ENCODE data around the gene C6orf62.
"Not testable (repeated sequence)": the region's sequence is repeated elsewhere in the genome, so short reads cannot be mapped to it uniquely, and the experiment has no call there.

Gene C6orf62

DNA sequence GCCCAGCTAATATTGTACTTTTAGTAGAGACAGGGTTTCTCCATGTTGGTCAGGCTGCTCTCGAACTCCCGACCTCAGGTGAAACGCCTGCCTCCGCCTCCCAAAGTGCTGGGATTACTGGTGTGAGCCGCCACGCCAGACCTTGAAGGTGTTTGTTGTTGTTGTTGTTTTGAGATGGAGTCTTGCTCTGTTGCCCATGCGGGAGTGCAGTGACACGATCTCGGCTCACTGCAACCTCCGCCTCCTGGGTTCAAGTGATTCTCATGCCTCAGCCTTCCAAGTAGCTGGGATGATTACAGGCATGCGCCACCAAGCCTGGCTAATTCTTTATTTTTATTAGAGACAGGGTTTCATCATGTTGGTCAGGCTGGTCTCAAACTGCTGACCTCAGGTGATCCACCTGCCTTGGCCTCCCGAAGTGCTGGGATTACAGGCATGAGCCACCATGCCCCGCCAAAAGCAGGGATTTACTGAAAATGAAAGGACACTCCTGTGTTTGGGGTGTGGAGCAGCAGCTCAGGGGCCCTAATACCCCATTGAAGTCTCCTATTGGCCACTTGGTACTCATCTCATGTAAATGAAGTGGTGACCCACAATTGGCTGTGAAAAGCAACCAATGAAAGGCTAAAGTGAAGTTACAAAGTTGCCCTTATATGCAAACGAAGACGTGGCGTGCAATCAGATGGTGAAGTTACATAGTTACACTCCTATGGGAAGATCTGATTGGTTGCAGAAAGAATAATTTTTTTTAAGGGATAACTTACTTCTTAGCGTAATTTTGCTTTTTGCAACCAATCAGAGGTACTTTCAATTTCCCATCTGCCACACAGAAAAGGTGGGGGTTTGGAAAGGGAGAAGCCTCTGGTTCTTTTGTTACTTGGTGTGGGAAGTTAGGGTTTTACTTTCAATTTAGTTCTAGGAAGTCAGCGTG, 50.6 kb downstream of the C6orf62 start:
- DNase-seq (ENCODE audit: low read depth in 2 of 2) = not testable (repeated sequence)

DNA sequence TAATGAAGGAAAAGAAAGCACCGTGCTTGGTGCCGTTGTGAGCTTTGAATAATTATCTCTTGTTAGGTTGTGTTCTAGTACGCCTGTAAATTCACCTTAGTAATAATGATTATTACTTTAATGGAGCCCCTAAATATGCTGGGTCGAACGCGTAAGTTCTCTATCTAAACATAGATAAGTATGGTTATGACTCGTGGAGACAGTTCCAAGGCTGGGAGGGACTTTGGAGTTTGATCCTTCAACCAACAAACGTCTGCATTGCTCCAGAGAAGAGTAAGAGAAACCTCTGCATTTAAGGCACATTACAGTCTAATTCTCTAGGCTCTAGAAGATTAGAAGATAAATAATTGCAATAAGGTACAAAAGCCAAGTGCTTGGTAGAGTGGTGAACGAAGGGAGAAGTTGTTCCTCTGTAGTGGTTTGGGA, 51.6 kb downstream of the C6orf62 start:
- DNase-seq (ENCODE audit: low read depth in 2 of 2) = no peak

DNA sequence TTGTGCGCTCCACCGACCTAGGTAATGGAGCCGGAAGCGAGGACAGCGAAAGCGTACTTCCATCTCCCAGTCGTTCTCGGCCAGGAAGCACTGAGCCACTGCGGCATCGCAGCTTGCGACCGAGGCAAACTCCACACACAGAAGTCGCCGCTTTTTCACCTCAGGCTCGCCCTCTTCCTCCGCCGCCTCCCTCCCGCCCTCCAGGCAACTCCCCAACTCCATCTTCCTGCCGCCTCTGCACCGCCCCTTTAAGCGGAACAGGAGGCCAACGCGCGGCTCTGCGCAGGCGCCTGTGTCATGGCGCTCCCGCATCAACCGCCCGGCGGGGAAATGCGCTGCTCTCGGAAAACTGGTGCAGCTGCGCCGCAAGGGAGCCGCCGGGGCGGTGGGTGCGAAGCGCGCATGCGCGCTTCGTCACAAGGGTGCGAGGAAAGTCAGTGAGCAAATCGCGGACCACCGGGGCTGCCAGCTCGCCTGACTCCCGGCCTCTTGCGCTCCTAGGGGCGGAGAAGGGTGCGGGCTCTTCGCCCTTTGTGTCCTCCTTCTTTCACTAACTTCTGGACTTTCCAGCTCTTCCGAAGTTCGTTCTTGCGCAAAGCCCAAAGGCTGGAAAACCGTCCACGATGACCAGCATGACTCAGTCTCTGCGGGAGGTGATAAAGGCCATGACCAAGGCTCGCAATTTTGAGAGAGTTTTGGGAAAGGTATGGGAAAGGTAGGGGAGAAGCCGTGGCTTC, 52.1 kb downstream of the C6orf62 start, which contains the start of the genes ACOT13 and TDP2:
Gene ACOT13, plus strand, starts transcription at position 437 of the 737 bp plus-strand sequence. Its CDS starts 187 bp downstream, at position 624.
Gene TDP2, minus strand, starts transcription at position 259 of the 737 bp plus-strand sequence. Its CDS starts 37 bp downstream, at position 222.
- peak; percentile 92 to 93 for DNase-seq (ENCODE audit: low read depth in 2 of 2)

DNA sequence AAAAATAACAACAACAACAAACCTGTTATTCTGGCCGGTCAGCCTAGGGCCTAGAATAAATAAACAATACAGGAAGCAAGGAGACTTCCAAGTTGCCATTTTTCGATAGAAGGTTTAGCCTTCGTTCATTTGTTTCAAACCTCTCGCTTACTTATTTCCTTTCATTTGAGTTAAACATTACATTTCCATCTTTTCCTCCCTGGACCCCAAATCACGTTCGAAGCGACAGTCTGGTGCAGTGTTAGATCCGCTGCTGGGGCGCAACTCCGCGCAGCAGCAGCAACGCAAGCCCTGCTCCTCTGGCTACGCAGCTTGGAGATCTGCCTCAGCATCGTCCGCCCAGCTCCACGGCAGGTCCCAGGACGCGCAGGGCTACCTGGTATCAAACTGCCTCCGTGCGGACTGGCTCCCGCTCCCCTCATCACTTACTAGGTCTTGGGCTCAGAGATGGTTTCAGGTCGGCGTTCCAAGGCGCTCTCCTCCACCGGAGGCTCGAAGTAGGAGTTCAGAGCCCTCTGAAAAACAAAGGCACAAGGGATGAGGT, 52.8 kb downstream of the C6orf62 start:
- DNase-seq (ENCODE audit: low read depth in 2 of 2) = no peak

DNA sequence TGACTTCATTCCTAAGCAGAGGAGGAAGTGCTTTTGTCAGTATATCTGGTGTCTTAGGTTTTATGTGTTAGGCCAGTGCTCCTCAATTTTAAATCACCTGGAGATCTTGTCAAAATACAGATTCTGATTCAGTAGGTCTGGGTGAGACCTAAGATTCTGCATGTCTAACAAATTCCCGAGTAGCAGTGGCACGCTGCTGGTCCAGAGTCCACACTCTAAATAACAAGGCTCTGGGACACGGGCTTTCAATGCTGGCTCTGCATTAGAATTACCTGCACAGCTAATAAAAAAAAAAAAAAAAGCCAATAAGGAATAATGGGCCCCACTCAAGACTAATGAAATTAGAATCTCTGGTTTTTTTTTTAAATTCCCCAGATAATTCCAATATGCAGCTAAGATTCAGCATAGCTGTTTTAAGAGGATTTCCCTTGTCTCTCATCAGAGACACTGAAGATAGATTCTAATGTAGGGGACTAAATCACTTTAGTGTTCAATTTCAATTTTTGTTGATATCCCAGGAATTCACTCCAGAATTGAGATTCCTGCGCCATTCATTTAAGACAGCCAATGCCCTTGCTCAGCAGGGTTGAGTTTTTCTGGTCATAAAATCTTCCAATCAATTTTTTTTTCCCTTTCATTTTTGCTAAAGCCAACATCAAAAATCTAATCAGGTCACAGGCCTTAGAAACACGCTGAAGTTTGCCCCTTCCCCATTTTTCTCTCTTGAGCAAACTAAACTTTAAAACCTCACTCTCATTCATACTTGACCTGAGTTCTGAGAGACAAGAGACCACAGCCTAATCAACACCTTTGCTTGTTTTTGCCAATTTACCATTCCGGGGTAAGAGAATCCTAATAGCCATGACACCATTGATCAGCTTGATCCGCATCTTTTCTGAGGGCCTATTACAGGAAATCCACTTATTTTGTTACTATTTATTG, 54.6 kb downstream of the C6orf62 start:
- DNase-seq (ENCODE audit: low read depth in 2 of 2) = no peak

DNA sequence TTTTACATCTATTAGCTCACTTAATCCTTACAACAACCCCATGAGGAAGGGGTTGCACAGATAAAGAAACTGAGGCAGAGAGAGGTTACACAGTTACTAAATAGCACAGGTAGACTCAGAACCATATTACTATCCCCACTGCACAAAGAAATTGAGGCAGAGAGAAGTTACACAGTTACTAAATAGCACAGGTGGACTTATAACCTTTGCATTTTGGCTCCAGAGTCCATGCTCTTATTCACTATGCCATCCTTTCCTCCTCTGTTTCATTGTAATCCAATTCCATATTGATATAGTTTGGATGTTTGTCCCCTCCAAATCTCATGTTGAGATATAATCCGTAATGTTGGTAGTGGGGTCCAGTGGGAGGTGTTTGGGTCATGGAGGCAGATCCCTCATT, 55.8 kb downstream of the C6orf62 start:
- no peak for DNase-seq (ENCODE audit: low read depth in 2 of 2)

DNA sequence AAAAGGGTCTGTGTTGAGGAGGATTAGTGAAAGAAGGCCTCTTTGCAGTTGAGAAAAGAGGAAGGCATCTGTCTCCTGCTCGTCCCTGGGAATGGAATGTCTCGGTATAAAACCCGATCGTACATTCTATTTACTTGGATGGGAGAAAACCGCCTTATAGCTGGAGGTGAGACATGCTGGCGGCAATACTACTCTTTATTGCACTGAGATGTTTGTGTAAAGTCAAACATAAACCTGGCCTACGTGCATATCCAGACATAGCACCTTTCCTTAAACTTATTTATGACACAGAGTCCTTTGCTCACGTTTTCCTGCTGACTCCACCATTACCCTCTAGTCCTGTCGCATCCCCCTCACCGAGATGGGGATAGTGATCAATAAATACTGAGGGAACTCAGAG, 56.7 kb downstream of the C6orf62 start:
- DNase-seq (ENCODE audit: low read depth in 2 of 2) = no peak

DNA sequence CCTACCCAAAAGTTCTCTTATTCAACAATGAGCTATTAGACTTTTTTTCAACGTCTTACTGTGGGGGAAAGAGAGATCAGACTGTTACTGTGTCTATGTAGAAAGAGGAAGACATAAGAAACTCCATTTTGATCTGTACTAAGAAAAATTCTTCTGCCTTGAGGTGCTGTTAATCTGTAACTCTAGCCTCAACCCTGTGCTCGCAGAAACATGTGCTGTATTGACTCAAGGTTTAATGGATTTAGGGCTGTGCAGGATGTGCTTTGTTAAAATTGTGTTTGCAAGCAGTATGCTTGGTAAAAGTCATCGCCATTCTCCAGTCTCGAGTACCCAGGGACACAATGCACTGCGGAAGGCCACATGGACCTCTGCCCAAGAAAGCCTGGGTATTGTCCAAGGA, 57.2 kb downstream of the C6orf62 start:
- DNase-seq (ENCODE audit: low read depth in 2 of 2) = not testable (repeated sequence)

DNA sequence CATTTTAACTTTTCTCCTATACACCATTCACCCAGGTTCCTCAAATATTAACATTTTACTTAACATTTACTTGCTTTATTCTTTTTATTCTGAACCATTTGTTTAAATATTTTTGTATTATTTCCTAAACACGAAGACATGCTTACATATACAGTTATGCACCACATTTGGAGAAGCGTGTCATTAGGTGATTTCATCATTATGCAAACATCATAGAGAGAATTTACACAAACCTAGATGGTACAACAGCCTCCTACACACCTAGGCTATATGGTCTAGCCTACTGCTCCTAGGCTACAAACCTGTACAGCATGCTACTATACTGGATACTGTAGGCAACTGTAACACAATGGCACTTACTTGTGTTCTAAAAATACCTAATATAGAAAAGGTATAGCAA, 58.8 kb downstream of the C6orf62 start:
- no peak for DNase-seq (ENCODE audit: low read depth in 2 of 2)

DNA sequence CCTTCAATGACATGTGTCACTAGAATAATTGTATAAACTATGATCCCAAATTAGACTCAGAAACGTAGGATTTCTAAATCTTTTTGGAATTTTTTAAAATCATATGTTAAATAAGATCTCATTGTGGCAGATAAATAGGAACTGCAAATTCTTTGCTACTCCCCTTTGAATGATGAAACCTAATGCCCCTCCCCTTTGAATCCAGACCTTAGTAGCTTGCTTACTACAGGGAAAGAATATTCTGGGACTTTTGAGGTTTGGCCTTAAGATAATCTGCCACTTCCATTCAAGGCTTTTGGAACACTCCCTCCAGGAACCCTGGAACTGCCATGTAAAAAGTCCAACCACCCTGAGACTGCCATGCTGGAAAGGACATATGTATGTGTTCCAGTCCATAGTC, 59.4 kb downstream of the C6orf62 start:
- DNase-seq (ENCODE audit: low read depth in 2 of 2) = no peak

DNA sequence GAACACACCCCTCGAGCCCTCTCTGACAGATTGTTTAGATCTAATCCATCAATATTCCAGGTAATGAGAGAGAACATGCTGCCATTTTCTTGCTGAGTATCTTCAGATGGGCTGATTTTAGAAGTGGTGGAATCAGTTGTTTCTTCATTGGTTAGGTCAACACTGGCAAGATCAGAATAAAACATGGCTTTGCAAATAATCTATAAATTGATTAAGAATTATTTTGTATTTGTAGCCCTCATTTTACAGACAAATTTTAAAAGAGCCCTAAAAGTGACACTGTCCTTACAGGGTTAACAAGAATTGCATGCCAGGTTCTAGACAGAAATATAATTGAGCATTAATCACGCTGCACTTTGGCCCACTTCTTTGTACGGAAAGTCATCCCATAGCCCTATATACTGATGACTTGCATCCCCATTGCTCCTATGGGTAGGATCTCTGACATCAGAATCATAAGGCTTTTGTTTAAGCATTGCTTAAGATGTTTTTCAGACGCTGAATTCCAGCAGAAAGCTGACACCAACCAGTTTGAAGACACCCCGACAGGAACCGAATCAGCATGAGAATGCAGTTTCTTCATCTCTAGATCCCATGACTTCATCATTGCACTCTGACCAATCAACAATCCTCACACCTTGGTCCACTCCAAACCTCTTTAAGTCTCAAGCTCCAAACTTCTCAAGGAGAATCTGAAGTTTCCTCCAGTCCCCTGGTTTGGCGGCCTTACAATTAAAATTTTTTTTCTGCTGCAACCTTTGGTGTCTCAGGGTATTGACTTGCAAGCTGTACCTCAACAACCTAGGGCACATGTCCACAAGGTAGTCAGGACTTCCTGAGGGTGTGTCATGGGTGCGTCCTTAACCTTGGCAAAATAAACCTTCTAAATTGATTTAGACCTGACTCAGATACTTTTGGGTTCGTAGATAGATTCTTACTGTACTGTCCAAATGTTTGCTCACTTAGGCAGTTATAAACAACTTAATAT, 60.1 kb downstream of the C6orf62 start:
- no peak for DNase-seq (ENCODE audit: low read depth in 2 of 2)

DNA sequence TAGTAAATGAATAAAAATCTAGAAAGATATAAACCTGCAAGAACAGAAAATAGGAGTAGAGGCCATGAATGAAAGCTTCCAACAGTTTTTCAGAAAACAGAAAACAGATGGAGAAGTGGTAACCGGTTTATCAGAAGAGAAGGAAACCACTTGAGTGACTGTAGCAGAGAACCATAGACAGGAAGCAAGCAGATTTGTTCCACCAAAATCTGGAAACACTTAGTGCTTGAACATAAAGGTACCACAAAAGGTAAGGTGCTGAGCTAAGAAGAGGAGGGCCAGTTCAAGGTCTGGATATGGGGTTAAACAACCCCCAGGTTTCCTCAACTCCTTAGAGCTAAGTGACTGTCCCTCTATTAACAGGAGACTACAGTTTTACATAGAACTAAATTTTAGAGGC, 63.7 kb downstream of the C6orf62 start:
- DNase-seq (ENCODE audit: low read depth in 2 of 2) = no peak

All from stimulated activated CD4-positive, alpha-beta T cell treated with anti-CD3 and anti-CD28 coated beads, Interleukin-12 subunit alpha, Interleukin-12 subunit beta, amount 100 ng/mL, for 24 hours (primary cell).